NCI-H2107 (cell line): ENCODE measurements around the gene SLFN5.
A peak's percentile ranks its signal among the peaks of the same experiment; 100 is the strongest.
"Not testable (repeated sequence)": the region's sequence is repeated elsewhere in the genome, so short reads cannot be mapped to it uniquely, and the experiment has no call there.

Experiments used
- DNase-seq: peaks from one replicate; lab custom pipeline; 2025; lab: John Stamatoyannopoulos, UW

SLFN5 gene

DNA sequence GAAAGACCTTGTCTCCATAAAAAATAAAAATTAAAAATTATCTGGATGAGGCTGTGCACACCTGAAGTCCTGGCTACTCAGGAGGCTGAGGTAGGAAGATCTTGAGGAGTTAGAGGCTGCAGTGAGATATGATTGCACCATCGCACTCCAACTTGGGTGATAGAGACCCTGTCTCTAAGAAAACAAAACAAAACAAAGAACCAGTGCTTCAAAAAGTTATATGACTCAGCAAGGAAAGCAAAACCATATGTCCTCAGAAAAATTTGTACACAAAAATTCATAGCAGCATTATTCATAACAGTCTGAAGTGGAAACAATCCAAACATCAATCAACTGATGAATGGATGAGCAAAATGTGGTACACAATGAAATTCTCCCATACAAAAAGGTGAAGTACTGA is 48.9 kb downstream of the SLFN5 start:
- DNase-seq, result no peak

DNA sequence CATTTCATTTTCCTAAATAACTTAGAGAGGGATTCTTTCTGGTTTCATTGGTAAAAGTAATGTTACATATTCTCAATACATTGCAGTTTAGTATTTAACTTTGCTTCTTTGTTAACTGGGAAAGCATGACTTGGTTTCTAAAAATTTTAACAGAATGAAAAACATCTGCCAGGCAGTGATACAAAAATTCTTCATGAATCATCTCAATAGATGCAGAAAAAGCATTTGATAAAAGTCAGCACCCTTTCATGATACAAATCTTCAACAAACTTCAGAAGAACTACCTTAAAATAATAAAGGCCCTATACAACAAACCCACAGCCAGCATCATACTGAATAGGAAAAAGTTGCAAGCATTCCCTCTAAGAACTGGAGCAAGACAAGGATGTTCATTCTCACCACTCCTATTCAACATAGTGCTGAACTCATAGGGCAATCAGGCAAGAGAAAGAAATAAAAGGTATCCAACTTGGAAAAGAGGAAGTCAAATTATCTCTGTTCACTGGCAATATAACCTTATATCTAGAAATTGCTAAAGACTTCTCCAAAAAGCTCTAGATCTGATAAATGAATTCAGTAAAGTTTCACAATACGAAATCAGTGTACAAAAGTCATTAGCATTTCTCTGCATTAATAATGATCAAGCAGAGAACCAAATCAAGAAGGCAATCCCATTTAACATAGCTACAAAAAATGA is 50.4 kb downstream of the SLFN5 start:
- no peak for DNase-seq

DNA sequence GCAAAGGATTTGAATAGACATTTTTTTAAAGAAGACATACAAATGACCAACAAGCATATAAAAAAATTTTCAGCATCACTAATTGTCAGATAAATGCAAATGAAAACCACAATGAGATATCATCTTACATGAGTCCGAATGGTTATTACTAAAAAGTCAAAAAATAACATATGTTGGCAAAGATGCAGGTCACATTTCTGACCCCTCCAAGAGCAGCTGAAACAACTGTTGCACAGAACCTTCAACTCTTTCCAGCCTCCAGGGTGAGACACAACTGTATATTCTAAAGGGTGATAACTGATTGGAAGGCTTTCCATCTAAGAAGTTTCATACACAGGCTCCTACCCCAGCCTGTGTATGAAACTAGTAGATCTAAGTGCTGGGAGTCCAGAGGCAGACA is 51.9 kb downstream of the SLFN5 start:
- DNase-seq, result no peak

DNA sequence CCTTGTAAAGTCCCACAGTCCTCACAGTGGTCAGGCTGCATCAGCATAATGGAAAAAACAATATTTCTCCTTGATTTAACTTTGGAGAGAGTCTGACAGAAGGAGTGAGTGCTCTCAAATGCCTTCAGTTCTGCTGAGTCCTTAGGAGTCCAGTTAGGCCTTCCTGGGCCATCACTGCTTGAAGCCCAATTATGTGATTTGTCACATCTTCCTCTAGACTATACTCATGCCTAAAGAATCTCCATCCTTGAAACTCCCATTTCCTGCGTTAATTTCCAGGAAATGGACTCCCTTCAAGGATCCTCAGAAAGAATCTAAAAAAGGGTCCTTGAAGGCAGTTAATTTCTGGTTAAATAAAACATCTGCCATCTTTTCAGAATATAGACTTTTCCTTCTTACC is 52.8 kb downstream of the SLFN5 start:
- no peak for DNase-seq

GRCh38 chr17:35297666-35298065 is 54.8 kb downstream of the SLFN5 start:
- DNase-seq, result no peak

- DNase-seq, result no peak
Observed at GRCh38 chr17:35298639-35299038, 55.8 kb downstream of the SLFN5 start.

DNA sequence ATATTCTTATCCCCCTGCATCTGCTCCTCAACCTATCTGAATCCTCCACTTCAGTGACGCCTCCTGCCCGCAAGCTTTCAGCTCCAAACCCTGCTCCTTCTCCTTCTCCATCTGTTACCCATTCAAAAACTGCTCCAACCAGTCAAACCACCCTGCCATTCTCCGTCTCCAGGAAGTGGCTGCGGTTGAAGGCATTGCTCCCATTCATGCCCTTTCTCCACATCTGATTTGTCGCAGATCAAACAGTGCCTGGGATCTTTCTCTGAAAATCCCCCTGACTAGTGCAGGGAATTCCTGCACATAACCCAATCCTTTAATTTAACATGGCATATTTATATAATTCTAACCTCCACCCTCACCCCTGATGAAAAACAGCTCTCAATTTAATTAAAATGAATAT is 56.3 kb downstream of the SLFN5 start:
- no peak for DNase-seq

GRCh38 chr17:35309345-35309744 is 66.5 kb downstream of the SLFN5 start:
- DNase-seq, result not testable (repeated sequence)

GRCh38 chr17:35312346-35312745 is 69.5 kb downstream of the SLFN5 start:
- DNase-seq, result no peak

DNA sequence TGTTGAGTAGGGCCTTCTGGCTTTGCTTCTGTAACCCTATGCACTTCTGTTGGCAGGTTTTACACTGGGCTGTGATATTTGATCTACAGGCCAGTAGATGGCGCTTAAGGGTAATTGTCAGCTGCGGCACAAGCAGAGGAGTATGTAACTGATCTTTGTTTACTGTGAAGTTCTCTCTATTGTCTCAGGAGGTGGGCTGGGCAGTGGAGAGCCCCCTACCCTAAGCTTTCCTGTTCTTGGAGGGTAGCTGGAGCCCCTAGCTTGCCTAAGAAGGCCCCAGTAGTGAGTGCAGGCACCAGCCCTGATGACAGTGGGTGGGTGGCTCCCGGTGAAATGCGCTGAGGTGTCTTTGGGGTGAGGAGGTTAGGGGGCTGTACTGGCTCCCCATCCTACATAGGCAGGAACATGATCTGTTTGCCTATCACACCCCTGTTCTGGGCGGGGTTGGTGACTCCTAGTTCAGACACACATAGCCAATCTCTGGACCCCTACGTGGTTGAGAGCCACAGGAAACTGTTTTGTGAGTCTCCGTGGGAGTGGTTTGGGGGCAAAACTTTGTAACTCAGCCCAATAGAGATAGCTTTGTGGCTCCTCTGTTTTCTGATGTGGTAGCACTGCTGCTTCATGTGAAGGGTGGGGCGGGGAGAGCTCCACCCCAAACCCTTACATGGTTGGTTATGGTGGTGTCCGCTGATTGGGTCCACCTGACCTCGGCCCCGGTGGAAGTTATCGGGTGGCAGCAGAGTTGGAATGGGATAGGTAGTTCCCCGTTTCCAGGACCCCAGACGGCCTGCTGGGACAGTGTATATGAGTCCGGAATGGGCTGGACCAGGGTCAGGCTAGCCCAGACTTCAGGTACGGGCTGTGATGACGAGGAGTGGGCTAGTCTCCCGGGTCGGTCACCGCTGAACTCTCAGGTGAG is 70.2 kb downstream of the SLFN5 start:
- peak; percentile 36 for DNase-seq

- no peak for DNase-seq
Observed at GRCh38 chr17:35313875-35314409, 71.1 kb downstream of the SLFN5 start.

DNA sequence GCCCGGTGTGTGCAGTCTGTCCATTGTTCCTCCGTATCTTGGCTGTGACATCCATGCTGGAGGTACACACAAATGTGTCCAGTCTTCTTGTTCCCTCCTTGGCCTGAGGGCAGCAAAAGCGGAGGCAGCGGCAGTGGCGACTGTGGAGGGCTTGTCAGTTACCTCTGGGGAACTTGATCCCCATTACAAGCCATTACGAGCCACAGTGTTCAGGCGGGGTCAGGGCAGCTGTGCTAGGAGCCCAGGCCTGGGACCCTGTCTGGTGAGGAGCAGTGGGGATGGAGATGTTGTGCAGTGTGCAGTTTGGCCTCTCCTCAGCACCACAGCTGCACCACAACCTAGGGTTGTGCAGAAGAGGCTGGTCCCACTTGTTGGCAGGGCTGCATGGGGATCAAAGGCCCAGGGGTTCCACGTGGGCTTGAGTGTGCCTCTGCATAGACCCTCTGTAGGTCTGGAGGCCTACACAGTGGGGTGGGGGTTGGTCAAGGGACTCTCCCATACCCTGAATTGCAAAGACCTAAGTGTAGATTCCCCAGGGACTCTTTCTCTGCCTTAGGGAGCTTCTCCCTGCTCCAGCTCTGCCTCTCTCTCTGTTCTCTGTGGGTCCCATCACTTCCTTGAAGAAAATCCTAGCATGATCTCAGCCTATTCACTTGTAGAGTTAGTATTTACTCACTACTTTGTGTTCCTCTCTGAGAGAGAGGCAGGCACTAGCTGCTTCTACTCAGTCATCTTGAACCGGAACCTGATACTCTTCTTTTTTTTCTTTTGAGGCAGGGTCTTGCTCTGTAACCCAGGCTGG is 71.7 kb downstream of the SLFN5 start:
- DNase-seq, result no peak

- DNase-seq, result no peak
Observed at GRCh38 chr17:35315283-35315682, 72.4 kb downstream of the SLFN5 start.

DNA sequence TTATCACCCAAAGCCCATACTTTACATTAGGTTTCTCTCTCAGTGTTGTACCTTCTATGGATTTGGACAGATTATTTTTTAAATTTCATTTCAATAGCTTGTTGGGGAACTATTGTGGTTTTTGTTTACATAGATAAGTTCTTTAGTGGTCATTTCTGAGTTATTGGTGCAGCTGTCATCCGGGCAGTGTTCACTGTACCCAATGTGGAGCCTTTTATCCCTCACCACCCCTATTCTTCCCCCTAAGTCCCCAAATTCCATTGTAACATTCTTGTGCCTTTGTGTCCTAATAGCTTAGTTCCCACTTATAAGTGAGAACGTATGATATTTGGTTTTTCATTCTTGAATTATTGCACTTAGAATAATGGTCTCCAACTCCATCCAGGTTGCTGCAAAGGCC is 73.1 kb downstream of the SLFN5 start:
- DNase-seq, result no peak

DNA sequence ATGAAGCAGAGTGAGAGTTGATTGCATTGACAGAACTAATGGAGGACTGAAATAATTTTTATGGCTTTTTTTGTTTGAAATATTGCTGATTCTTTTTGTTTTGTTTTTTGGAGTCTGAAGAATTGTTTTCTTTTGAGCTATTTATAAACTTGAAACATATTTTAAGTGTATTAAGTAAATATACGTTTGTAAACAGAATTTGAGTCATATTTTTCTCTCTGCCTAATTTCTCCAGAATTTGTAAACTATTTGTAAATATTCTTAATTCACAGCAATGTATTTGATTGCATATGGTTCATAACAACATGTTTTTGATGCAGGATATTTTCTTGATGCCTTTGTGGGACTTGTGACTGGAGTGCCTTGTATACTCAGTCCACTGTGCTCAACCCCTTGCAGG is 79.9 kb downstream of the SLFN5 start:
- no peak for DNase-seq
